HepG2 (cell line): ENCODE measurements around the gene CAP2. TPM values are rescaled to one million over a fixed set of nuclear protein-coding genes. Genes with fewer than 3 reads are reported as not detected.

ENCODE experiments used
- ATAC-seq: fragments of 200-7000 bp; cut with Tn5 transposase; 3 replicates; pipeline ENCODE4 v1.9.1; 2020; ENCODE audit warnings: mild to moderate bottlenecking, moderate library complexity
- BruUV-seq: library from RNA; stranded (reverse); fragments of 400-500 nt; replicated peaks from 2 replicates; lab custom pipeline; 2021; lab: Mats Ljungman, UMichigan
- CTCF ChIA-PET: fragments of 300-600 bp; formaldehyde crosslinking; extraction: SDS; loops from one replicate; lab custom pipeline; 2021; ENCODE audit warnings: low total read pairs, inconsistent platforms, low intra/inter-chr PET ratio; lab: Yijun Ruan, JAX
- POLR2A ChIA-PET: fragments of 350-600 bp; sonication (Branson Sonifier 250); formaldehyde crosslinking; loops from one replicate; lab custom pipeline; 2020; ENCODE audit warnings: antibody characterized with exemption, inconsistent platforms; lab: Yijun Ruan, JAX
- DNase-seq: peaks from one replicate; pipeline ENCODE4 v3.0.0-alpha.2; 2015; ENCODE audit warnings: low spot score
- FAIRE-seq: peaks from 3 replicates; lab custom pipeline; 2011; peaks lifted over from hg19 to GRCh38; lab: Jason Lieb, UNC
- H2AFZ ChIP-seq: one replicate; pipeline ENCODE4 v1.6.1; 2011; ENCODE audit warnings: low read length, inconsistent platforms
- H3K27ac ChIP-seq: fragments of 300-600 bp; 3 replicates; pipeline ENCODE4 v1.8.0; 2011; ENCODE audit warnings: mixed run types, mild to moderate bottlenecking, mixed read lengths, low read length, inconsistent platforms; ENCODE audit not compliant: insufficient read depth; ENCODE audit errors: extremely low read length
- H3K27me3 ChIP-seq, 2 experiments: fragments of 200-600 bp in 1 of 2; 2 replicates in 1 of 2; 3 replicates in 1 of 2; pipeline versions ENCODE4 v1.6.0 to v1.8.0; 2011; ENCODE audit warnings: low read length in 2 of 2, mild to moderate bottlenecking in 2 of 2, moderate library complexity in 2 of 2, inconsistent platforms in 1 of 2; ENCODE audit not compliant: insufficient read depth in 2 of 2, control insufficient read depth in 1 of 2
- H3K36me3 ChIP-seq, 2 experiments: fragments of 200-600 bp in 1 of 2; replicated peaks in 1 of 2; 2 replicates in 1 of 2; 3 replicates in 1 of 2; pipeline versions ENCODE4 v1.5.1 to v1.8.0; 2011; ENCODE audit warnings: low read length in 2 of 2, inconsistent platforms in 1 of 2; ENCODE audit not compliant: insufficient read depth in 2 of 2, control insufficient read depth in 1 of 2
- H3K4me1 ChIP-seq: 2 replicates; pipeline ENCODE4 v1.5.1; 2012; ENCODE audit warnings: low read length, inconsistent platforms; ENCODE audit not compliant: insufficient read depth
- H3K4me2 ChIP-seq: 2 replicates; pipeline ENCODE4 v1.6.0; 2011; ENCODE audit warnings: low read depth, low read length, inconsistent platforms
- H3K4me3 ChIP-seq, 3 experiments: fragments of 200-600 bp in 1 of 3; sonication (generic), shearing (Covaris generic) in 1 of 3; replicated peaks in 1 of 3; 2 replicates each; pipeline ENCODE4 v1.5.1; 2011 to 2016; ENCODE audit warnings: low read length in 3 of 3, inconsistent platforms in 2 of 3, low read depth in 2 of 3, mild to moderate bottlenecking in 2 of 3, control low read depth in 1 of 3, mixed read lengths in 1 of 3; ENCODE audit not compliant: insufficient read depth in 1 of 3
- H3K79me2 ChIP-seq: one replicate; pipeline ENCODE4 v1.6.1; 2011; ENCODE audit warnings: low read length, inconsistent platforms; ENCODE audit not compliant: insufficient read depth
- H3K9ac ChIP-seq: 2 replicates; pipeline ENCODE4 v1.6.0; 2011; ENCODE audit warnings: mild to moderate bottlenecking, low read depth, low read length, inconsistent platforms; ENCODE audit not compliant: insufficient read depth
- H3K9me3 ChIP-seq: 2 replicates; pipeline ENCODE4 v1.5.1; 2012; ENCODE audit warnings: mild to moderate bottlenecking, low read length
- H4K20me1 ChIP-seq: 2 replicates; pipeline ENCODE4 v1.6.0; 2011; ENCODE audit warnings: inconsistent platforms, mild to moderate bottlenecking, low read length, moderate library complexity; ENCODE audit not compliant: insufficient read depth
- DRAP1 ChIP-seq: IDR thresholded peaks from 2 replicates; pipeline ENCODE4 v1.6.1; 2016; ENCODE audit warnings: missing genetic modification reagents, missing compliant biosample characterization
- ETV6 ChIP-seq: sonication (generic); formaldehyde crosslinking; conservative IDR thresholded peaks from 2 replicates; pipeline ENCODE4 v1.4.0; 2020; ENCODE audit warnings: missing genetic modification reagents
- GATAD2A ChIP-seq: IDR thresholded peaks from 2 replicates; pipeline ENCODE4 v1.6.1; 2016
- KDM4B ChIP-seq: sonication (generic); formaldehyde crosslinking; IDR thresholded peaks from 2 replicates; pipeline ENCODE4 v1.4.0; 2020; ENCODE audit warnings: missing genetic modification reagents
- NFE2L1 ChIP-seq: sonication (generic); formaldehyde crosslinking; IDR thresholded peaks from 2 replicates; pipeline ENCODE4 v1.4.0; 2020; ENCODE audit warnings: missing genetic modification reagents, mild to moderate bottlenecking, borderline replicate concordance
- PRDM10 ChIP-seq: sonication (generic); formaldehyde crosslinking; IDR thresholded peaks from 2 replicates; pipeline ENCODE4 v1.4.0; 2020; ENCODE audit warnings: low read depth, missing genetic modification reagents
- RBFOX2 ChIP-seq: fragments of 200-400 bp; formaldehyde crosslinking; IDR thresholded peaks from 2 replicates; pipeline ENCODE4 v1.6.1; 2017; ENCODE audit warnings: low read depth, mild to moderate bottlenecking, low read length
- SYNCRIP ChIP-seq: fragments of 200-400 bp; formaldehyde crosslinking; IDR thresholded peaks from 2 replicates; pipeline ENCODE4 v1.6.1; 2018; ENCODE audit warnings: mild to moderate bottlenecking, low read depth, low read length; ENCODE audit not compliant: insufficient read depth
- TBL1XR1 ChIP-seq: fragments of 150-350 bp; IDR thresholded peaks from 2 replicates; pipeline ENCODE4 v1.6.1; 2014; ENCODE audit warnings: borderline replicate concordance, low read length; ENCODE audit not compliant: partially characterized antibody
- THAP11 ChIP-seq: IDR thresholded peaks from 2 replicates; pipeline ENCODE4 v1.6.1; 2016; ENCODE audit warnings: missing biosample characterization, missing genetic modification reagents
- ZKSCAN5 ChIP-seq: sonication (generic); formaldehyde crosslinking; IDR thresholded peaks from 2 replicates; pipeline ENCODE4 v1.5.1; 2020; ENCODE audit warnings: mild to moderate bottlenecking, missing genetic modification reagents
- ZNF160 ChIP-seq: sonication (generic); formaldehyde crosslinking; IDR thresholded peaks from 2 replicates; pipeline ENCODE4 v1.8.0; 2022; ENCODE audit warnings: mild to moderate bottlenecking, inconsistent platforms, missing genetic modification reagents
- ZNF274 ChIP-seq: sonication (generic); formaldehyde crosslinking; IDR thresholded peaks from 2 replicates; pipeline ENCODE4 v1.5.1; 2020; ENCODE audit warnings: mild to moderate bottlenecking, missing genetic modification reagents
- ZNF276 ChIP-seq: sonication (generic); formaldehyde crosslinking; IDR thresholded peaks from 2 replicates; pipeline ENCODE4 v1.4.0; 2020; ENCODE audit warnings: mild to moderate bottlenecking, low read depth, missing genetic modification reagents
- ZNF292 ChIP-seq: sonication (generic); formaldehyde crosslinking; IDR thresholded peaks from 2 replicates; pipeline ENCODE4 v1.8.1; 2022; ENCODE audit warnings: mild to moderate bottlenecking, low read depth, missing genetic modification reagents, borderline replicate concordance
- ZNF33B ChIP-seq: sonication (generic); formaldehyde crosslinking; IDR thresholded peaks from 2 replicates; pipeline ENCODE4 v1.5.1; 2020; ENCODE audit warnings: mild to moderate bottlenecking, missing genetic modification reagents
- ZNF547 ChIP-seq: sonication (generic); formaldehyde crosslinking; IDR thresholded peaks from 2 replicates; pipeline ENCODE4 v1.5.1; 2020; ENCODE audit warnings: mild to moderate bottlenecking, missing genetic modification reagents
- ZNF746 ChIP-seq: sonication (generic); formaldehyde crosslinking; IDR thresholded peaks from 2 replicates; pipeline ENCODE4 v1.8.0; 2022; ENCODE audit warnings: mild to moderate bottlenecking, missing genetic modification reagents
- ZNF761 ChIP-seq: sonication (generic); formaldehyde crosslinking; conservative IDR thresholded peaks from 2 replicates; pipeline ENCODE4 v1.4.0; 2020; ENCODE audit warnings: mild to moderate bottlenecking, missing genetic modification reagents
- WGBS: methylation state at CpG from one replicate; pipeline ENCODE4 v1.1.6; 2017; ENCODE audit warnings: low lambda C conversion rate; 5-methylcytosine and 5-hydroxymethylcytosine counted together
- in situ Hi-C: cut with HindIII; loops from 2 replicates; pipeline ENCODE4 v1.10.0; 2017; ENCODE audit warnings: low pct_unique_long_range_greater_than_20kb; ENCODE audit not compliant: extremely low pct_ligation_motif_present
- intact Hi-C: fragments of 100-400 bp; cut with micrococcal nuclease; formaldehyde crosslinking; loops from one replicate; pipeline ENCODE4 v1.10.0; 2022; ENCODE audit not compliant: unreplicated experiment
- polyA plus RNA-seq, 8 experiments: library from polyadenylated mRNA; depleted of rRNA in 3 of 8; stranded (reverse) in 7 of 8; unstranded in 1 of 8; fragments of >200 nt; fragmentation: Illumina TruSeq in 4 of 8; extraction: Trizol in 4 of 8; gene quantifications; 2 replicates each; pipeline versions ENCODE4 v1.2.1 to v1.2.3, GENCODE V29; 2011 to 2016; ENCODE audit warnings: low read depth in 4 of 8, missing spikeins in 1 of 8, mixed read lengths in 1 of 8; ENCODE audit not compliant: insufficient read depth in 1 of 8
- total RNA-seq, 5 experiments: library from RNA; depleted of rRNA; stranded (reverse); fragments of >200 nt; fragmentation: Illumina TruSeq; extraction: Trizol; gene quantifications; 2 replicates each; pipeline ENCODE4 v1.2.3, GENCODE V29; 2016; ENCODE audit warnings: low read depth in 1 of 5

Gene CAP2
- total and polyA plus RNA-seq, 2 of the 13 experiments (the other 11 are each of a cell fraction or from before 2014, with no cell fraction given): 7.9 to 53.1 TPM

GRCh38 chr6:17599877-17600526 is 206.6 kb downstream of the CAP2 start, which contains the start of gene FAM8A1:
TSS of gene FAM8A1 (plus strand) at chr6:17600302. CDS start at chr6:17600410, 108 bp downstream.
- Histone ChIP-seq H3K9ac (peak within 1 kb of the TSS; percentile 89), H3K9me3 (no peaks in the 10 kb centered on the region), H3K79me2 (peaks cover 21% of the 10 kb centered on the region), H2AFZ (peak within 1 kb of the TSS; percentile 66), H3K4me2 (peak within 1 kb of the TSS; percentile 93), H3K36me3 (peaks cover 2 to 13% of the 10 kb centered on the region in 2 experiments; a peak in 4 of 5 replicates), H3K4me3 (peak within 1 kb of the TSS; percentile 92 to 99 (median 98)), H4K20me1 (no peaks in the 10 kb centered on the region), H3K27me3 (no peaks in the 10 kb centered on the region; a peak in 1 of 5 replicates), H3K27ac (peak within 1 kb of the TSS; percentile 93), H3K4me1 (peaks cover 34% of the 10 kb centered on the region)
- CTCF ChIA-PET: interaction anchor here (1.3 kb wide), 1 partner anchor 16 kb away, joined by 4 read pairs; no protein-coding TSS in a partner anchor
- DNase-seq (peak; percentile 91), FAIRE-seq (peak; percentile 79), ATAC-seq (peak; percentile 91)
- intact Hi-C loops: loop anchor here (5.0 kb wide), 2 partner anchors 42 to 107 kb away; partner anchors contain the start of gene NUP153
- in situ Hi-C loops: no loop called here
- POLR2A ChIA-PET: interaction anchor here (0.6 to 3.0 kb wide), 14 partner anchors 8 to 477 kb away, joined by 3 to 12 read pairs (median 3); partner anchors contain the start of gene NUP153
- 11% methylated on average over 30 of the region's 42 CpGs for WGBS
- BruUV-seq: no TSS peak
- TF ChIP-seq ETV6 (CRISPR knock-in tag) (peak; percentile 85), ZNF276 (CRISPR knock-in tag) (0 out of 2 replicates have a peak, but pooled peaks have one; percentile 56), NFE2L1 (no peak), DRAP1 (CRISPR knock-in tag) (peak; percentile 73; the same call in 1 of the 2 replicates), RBFOX2 (peak; percentile 84; the same call in 1 of the 2 replicates), ZNF547 (peak; percentile 71), THAP11 (CRISPR knock-in tag) (peak; percentile 89), ZNF761 (CRISPR knock-in tag) (peak; percentile 35; the same call in 1 of the 2 replicates), ZNF746 (CRISPR knock-in tag) (peak; percentile 59), GATAD2A (CRISPR knock-in tag) (peak; percentile 63), ZKSCAN5 (CRISPR knock-in tag) (no peak), PRDM10 (peak; percentile 49; the same call in 1 of the 2 replicates), TBL1XR1 (peak; percentile 79), SYNCRIP (no peak), ZNF274 (CRISPR knock-in tag) (peak; percentile 52; the same call in 1 of the 2 replicates), ZNF292 (CRISPR knock-in tag) (0 out of 2 replicates have a peak, but pooled peaks have one; percentile 49), KDM4B (CRISPR knock-in tag) (peak; percentile 98), ZNF33B (0 out of 2 replicates have a peak, but pooled peaks have one; percentile 67), ZNF160 (CRISPR knock-in tag) (no peak)
